GM21515 (cell line): Measurements from ENCODE around the gene ADAP2.
"Not testable (repeated sequence)": the region's sequence is repeated elsewhere in the genome, so short reads cannot be mapped to it uniquely, and the experiment has no call there.

Experiments used
- ATAC-seq: cut with Tn5 transposase; IDR thresholded peaks from one replicate; pipeline ENCODE4 v1.9.1; 2021; ENCODE audit not compliant: unreplicated experiment

ADAP2 gene

DNA sequence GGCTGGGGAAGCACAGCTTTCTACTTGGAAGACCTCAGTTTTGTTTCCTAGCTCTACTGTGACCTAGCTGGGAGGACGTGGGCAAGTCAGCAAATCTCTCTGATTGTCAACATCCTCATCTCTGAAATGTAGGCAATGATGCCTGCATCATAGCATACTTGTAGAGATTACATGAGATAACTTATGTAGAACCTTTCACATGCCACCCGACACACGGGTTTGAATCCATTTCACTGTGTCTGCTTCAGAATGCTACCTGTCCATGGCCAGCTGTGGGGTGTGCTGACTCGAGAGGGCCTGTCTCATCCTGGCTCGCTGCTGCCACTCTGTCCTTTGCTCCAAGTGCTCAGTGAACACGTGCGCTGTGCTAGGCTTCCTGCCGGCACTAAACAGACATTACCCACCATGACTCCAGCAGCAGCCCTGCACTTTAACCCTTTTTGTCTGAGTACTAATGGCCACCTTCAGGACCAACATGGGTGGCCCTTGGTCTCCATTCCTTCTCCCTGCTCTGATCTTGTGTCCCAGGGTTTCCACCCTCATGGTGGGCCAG is 7.4 kb downstream of the ADAP2 start:
- ATAC-seq = no peak

DNA sequence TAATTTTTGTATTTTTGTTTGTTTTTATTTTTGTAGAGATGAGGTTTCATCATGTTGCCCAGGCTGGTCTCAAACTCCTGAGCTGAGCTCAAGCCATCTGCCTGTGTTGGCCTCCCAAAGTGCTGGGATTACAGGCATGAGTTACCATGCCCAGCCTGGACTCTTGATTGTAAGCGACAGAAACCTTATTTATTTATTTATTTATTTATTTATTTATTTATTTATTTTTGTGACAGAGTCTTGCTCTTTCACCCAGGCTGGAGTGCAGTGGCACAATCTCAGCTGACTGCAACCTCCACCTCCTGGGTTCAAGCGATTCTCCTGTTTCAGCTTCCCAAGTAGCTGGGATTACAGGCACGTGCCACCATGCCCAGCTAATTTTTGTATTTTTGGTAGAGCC is 8.1 kb downstream of the ADAP2 start:
- not testable (repeated sequence) for ATAC-seq

DNA sequence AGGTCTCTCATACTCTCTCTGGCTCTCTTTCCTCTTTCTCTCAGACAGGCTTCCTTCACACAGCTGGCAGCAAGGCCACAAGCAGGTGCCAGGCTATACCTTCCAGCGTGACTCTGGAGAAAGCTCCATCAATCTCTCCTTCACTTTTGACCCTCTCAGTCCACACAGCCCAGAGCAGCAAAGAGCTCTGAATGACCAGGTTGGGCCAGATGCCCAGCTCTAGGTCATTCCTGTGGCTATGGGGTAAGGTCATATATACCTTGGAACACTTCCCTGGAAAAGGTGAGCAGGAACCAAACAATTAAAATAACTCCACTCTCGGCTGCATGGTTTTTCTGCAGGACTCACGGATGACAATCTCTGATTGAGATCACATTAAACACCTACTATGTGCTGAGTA is 8.8 kb downstream of the ADAP2 start:
- no peak for ATAC-seq

DNA sequence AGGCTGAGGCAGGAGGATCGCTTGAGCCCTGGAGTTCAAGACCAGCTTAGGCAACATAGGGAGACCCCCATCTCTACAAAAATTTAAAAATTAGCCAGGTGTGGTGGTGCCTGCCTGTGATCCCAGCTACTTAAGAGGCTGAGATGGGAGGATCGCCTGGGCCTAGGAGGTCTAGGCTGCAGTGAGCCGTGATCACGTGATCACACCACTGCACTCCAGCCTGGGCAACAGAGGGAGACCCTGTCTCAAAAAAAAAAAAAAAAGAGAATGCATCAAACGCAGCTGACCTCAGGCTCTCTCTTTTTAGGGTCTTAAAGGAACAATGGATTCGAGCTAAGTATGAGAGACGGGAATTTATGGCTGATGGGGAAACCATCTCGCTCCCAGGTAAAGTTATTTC is 9.8 kb downstream of the ADAP2 start:
- not testable (repeated sequence) for ATAC-seq

DNA sequence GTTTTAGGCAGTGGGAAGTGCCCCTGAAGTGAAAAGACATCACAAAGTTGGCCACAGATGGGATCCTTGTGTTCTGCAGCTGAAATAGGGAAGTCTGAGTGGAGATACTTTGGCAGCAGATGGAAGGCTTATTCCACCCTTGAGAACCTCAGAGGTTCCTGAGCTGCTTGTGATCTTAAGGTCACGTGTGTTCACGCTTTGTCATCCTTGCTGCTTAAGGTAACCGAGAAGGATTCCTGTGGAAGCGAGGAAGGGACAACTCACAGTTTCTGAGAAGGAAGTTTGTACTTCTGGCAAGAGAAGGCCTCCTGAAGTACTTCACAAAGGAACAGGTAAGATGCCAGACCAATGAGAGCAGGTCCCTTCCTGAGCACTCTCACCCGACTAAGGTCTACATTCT is 12.2 kb downstream of the ADAP2 start:
- ATAC-seq = no peak

DNA sequence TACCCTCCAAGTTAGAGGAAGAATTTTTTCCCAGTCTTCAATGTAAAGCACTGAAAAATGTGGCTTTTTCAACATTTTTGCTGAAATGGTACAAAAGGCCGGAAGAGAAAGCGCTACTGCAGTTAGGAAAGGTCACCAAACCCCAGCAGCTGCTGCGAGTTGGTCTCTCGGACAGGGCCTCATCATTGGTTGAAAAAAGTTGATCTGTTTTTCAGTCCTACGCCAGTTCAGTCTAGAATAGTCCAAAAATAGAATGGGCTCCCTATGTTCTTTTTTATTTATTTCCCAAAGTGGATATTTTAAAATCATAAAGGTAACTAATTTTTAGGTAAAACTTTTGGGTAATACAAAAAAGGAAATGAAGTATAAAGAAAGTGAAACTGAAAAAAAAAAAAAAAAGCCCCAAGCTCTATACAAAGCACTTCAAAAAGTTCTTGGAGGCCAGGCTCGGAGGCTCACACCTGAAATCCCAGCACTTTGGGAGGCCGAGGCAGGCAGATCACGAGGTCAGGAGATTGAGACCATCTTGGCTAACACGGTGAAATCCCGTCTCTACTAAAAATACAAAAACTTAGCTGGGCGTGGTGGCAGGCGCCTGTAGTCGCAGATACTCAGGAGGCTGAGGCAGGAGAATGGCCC is 17.4 kb downstream of the ADAP2 start:
- no peak for ATAC-seq

DNA sequence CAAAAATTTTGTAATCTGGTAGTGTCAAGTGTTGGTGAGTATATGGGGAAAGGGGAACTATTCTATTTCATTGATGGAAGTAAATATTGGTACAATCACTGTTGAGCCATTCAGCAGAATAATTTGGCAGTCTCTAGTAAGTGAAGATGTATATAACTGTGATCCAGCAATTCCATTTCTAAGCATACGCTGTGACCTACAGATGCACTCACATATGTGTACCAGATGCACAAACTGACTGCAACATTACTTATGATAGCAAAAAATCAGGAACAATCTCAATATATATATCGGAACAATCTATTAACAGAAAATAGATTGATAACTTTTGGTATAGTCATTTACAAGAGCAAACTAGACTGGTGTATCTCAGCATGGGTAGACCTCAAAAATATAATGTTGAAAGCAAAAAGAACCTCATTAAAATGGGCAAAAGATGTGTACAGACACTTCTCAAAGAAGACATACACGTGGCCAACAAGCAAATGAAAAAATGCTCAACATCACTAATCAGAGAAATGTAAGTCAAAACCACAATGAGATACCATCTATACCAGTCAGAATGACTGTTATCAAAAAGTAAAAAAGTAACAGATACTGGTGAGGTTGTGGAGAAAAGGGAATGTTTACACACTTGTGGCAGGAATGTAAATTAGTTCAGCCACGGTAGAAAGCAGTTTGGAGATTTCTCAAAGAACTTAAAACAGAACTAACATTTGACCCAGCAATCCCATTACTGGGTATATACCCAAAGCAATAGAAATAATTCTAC is 20.7 kb downstream of the ADAP2 start:
- no peak for ATAC-seq

DNA sequence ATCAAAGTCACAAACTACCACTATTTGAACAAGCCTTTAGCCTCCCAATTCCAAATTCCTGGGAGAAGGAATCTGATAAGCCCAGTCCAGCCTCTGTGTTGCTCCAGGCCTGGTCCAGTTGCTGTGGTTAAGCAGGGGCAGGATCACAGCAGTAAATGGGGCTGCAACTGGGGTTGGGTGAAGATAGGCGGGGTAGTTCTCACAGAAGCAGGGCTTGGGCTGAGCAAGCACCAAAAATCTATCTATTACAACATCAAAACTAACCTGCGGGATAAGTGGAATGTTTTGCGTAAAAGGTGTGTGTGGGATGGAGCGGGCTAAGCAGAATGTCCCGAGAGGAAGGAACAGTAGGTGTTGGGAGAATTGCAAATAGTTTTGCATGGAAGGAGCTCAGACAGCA is 26.1 kb downstream of the ADAP2 start:
- ATAC-seq = no peak

DNA sequence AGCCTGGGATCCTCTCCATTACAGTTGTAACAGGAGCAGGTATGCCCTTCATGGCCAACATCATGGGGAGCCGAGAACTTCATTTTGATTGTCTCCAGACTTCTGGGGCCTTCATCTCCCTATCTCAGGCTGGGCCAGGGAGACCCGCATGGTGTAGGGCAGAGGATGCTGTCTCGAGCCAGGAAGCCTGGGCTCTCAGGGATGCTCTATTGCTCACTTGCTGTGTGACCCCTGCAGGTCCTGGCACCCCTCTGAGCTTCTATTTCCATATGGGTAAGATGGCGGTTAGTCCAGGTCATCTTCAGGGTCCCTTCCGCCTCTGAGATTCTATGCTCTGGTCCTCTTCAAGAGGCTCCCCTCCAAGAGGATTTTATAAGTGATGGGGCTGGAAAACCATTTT is 28.4 kb downstream of the ADAP2 start:
- ATAC-seq = no peak

DNA sequence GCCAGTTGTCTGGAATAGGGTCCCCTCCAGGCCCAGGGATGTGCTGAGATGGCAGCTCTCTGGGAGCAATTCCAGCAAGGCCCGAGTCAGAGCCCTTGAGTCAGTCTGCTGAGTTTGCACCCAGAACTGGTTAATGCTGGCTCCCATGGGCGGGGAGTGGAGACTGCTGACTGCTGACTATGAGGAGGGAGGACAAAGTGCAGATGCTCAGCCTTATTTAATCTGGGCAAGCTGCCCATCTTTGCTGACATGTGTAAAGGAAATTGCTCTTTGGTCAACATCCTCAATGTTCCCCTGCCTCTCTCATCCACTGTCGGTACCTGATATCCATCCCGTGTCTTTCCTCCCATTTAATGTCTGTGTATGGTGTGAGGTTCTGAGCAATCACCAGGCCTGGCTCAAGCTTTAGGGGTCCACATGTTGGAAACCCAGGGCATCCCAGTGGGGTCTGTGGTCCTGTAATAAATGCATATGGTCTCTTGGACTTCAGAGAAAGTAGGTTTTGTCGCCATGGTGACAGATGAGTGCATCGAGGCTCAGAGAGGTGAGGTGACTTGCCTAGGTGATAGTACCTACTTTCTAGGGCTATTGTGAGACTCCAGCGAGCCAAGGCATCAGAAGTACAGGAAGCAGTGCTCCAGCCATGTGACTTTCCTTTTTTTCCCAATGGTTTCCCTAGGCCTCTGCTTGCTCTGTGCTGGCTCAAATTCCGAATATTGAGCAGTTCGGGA is 29.1 kb downstream of the ADAP2 start:
- ATAC-seq = no peak

DNA sequence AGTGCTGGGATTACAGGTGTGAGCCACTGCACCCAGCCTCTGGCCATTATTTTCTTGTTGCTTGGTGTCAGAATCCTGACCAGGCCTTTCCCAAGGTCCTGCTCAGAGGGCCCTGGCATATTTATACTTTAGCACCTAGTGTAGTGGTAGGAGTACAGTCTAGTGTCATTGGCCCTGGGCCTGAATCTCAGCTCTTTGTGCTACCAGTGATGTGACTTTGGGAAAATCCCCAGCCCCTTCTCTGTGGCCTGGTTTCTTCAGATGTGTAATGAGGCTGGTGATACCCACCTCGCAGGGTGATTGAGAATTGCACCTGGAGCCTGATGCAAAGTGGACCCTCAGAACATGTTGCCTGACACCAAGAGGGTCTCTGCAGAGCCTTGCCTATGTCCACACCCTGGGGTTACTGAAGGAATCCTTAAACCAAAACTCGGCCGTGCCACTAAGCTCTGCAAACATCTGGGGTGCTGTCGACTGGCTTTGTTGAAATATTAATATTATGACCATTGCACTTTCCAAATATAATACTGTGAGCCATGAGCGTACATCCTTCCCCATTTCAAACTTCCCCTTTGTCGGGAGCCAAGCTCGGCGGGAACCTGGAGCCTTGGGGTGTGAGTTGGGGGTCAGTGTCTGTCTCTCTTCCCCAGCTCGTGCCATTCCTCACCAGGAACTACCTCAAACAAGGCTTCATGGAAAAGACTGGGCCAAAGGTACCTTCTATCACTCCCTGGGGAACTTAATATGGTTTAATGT is 31.1 kb downstream of the ADAP2 start:
- no peak for ATAC-seq

DNA sequence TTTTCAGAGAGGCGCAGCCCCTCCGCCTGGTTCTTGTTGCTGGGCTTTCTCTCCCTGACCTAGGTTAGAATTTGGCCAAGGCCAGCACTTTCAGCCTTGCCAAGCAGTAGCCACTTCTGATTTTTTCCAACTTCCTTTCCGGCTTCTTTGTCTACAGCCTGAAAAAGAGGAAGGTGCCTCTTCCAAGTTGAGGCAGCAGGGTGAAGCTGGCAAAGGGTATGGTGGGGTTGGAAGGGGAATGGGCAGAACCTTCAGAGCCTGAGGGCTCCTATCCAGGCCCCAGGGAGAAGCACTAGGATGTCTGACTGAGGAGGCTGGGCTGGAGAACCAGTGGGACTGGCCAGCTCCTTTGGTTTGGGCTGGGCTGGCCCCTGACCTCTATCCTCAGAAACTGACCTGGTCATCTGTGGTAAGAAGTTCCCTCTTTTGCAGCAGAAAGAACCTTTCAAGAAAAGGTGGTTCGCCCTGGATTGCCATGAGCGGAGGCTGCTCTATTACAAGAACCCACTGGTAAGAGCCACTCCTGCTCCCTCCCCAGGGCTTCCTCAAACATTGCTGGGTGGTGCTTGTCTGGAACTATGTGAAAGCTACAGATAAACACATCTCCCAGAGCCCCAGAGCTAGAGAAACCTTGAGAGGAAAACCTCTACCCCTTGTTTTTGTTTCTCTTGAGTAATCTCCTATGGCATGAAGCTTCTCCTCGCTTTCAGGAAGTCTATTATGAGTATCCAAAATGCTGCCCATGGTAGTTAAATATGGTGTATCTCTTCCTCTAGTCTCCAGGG is 32.5 kb downstream of the ADAP2 start:
- ATAC-seq = no peak

DNA sequence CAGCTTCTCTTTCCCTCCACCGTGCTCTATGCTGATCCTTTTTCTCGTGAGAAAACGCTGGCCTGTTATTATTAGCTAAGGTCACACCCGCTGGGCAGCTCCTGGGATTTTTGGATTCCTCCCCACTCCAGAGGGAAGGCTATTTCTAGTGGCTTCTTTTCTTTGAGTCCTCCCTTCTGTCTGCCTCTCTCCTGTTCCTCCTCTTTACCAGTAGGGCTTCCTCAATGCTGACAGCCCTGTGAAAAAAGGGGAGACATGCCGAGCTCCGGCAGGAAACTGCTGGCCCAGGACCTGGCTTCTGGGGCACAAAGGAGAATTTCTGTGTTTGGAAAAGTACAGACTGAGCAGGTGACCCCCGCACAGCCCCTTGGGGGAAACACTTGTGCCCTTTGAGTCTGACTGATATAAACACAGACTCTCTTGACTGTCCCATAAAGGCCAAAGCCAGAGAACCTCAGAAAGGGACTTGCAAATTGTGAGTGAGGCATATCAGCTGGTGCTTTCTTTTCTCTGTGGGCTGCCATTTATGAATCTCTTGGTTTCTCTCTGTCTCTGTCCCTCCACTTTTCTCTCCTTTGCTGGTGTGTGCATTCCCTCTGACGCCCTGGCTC is 35.1 kb downstream of the ADAP2 start:
- ATAC-seq = no peak

DNA sequence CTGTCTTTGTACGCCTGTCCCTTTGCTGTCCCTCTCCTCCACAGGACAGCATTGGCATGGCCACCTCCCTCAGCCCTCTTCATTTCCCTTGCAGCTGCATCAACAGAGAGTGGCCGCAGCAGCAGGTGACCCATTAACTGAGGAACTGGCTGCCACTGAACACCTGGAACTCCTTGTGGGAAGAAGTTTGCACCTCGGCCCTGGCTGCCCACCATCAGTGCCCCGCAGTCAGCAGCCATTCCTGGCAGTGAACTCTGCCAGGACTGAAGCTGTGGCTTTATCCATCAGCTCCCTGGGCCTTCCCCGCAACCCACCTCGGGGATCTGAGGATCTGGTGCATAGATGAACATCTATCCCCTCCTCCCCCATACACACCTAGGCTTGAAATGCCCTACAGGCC is 36.0 kb downstream of the ADAP2 start:
- ATAC-seq = no peak

DNA sequence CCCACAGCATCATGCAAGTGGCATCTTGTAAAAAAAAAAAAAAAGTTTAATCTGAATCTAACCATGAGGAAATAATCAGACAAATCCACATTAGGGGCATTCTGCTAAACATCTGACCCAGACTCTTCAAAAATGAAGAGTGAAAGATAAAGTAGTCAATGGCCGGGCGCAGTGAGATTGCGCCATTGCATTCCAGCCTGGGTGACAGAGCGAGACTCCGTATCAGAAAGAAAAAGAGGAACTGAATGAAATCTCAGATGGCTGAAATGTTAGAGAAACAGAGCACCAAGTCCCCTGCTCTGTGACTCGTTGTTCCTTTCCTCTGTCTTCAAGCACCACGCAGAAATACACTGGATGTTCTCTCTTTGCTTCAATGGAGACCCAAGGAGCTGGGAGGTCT is 36.4 kb downstream of the ADAP2 start:
- no peak for ATAC-seq

DNA sequence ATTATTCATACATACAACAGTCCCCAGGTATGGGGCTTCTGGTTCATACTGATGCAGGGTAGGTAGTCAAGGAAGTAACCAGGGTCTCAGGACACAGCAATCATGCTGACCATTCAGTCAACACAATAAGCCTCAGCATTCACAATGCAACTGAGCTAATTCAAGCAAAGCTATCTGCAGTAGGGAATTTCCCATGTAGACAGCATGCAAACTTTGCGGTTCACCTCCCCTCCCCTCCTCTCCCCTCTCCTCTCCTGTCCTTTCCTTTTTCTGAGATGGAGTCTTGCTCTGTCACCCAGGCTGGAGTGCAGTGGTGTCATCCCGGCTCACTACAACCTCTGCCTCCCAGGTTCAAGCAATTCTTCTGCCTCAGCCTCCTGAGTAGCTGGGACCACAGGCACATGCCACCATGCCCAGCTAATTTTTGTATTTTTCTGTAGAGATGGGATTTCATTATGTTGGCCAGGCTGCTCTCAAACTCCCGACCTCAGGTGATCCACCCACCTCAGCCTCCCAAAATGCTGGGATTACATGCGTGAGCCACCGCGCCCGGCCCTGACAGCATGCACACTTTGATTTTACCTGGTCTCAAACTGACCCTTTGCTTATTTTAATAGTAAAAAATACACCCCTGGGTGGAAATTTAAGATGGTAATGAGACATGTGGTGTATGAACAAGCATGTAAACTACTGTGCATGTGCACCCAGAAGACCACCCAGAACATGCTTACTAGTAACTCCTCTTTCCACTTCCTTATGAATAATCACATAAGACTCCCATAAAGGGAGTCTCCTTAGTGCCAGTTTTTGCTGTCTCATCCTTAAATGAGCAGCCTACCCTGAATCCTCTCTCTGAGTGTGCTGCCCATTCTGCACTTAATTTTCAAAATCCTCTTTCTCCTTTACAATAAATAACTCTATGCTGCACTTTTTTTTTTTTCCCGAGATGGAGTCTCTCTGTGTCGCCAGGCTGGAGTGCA is 39.8 kb downstream of the ADAP2 start:
- peak; percentile 59 for ATAC-seq

DNA sequence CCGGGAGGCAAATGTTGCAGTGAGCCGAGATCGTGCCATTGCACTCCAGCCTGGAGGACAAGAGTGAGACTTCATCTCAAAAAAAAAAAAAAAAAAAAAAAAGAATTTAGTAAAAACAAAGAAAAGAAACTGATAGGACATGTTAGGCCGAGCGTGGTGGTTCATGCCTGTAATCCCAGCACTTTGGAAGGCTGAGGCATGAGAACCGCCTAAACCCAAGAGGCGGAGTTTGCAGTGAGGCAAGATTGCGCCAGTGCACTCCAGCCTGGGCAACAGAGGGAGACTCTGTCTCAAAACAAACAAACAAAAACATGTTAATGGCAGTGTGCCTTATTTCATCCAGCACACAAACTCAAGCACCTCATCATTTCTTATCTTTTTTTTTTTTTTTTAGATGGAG is 42.6 kb downstream of the ADAP2 start:
- ATAC-seq = not testable (repeated sequence)

DNA sequence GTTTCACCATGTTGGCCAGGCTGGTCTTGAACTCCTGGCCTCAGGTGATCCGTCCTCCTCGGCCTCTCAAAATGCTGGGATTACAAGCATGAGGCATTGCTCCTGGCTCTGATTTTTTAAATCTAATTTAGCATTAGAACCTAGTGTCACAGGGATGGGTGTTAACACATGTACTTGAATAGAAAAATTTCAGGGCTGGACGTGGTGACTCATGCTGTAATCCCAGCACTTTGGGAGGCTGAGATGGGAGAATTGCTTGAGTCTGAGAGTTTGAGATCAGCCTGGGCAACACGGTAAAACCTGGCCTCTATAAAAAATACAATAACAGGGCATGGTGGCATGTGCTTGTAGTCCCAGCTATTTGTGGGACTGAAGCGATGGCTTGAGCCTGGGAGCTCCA is 43.1 kb downstream of the ADAP2 start:
- no peak for ATAC-seq

DNA sequence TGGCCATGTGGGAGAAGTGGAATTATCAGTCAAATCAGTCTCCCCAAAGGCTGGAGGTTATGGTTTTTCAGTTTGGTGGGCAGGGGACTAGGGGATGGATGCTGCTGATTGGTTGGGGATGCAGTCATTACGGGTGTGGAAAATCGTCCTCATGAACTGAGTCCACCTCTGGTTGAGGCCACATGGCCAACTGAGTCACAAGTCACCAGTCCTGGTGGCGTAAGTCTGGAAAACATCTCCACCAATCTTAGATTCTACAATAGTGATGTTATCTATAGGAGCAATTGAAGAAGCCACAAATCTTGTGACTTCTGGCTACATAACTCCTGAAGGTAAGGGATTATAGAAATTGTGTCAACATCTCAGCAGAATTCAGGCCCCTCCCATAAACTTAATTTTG is 43.9 kb downstream of the ADAP2 start:
- no peak for ATAC-seq
